Calu3 (cell line): ENCODE measurements around the gene JAG1. TPM values are rescaled to one million over a fixed set of nuclear protein-coding genes. Genes with fewer than 3 reads are reported as not detected.

Experiments used
- BruUV-seq: library from RNA; stranded (reverse); fragments of 400-500 nt; replicated peaks from 2 replicates; lab custom pipeline; 2021; lab: Mats Ljungman, UMichigan
- CTCF ChIA-PET: fragments of 300-600 bp; sonication (Branson Sonifier 250); formaldehyde crosslinking; loops from one replicate; lab custom pipeline; 2022; ENCODE audit warnings: antibody characterized with exemption; lab: Charles Lee
- DNase-seq: peaks from one replicate; pipeline ENCODE4 v3.0.0; 2022
- H3K27ac Mint-ChIP-seq: one replicate; pipeline ENCODE4 v1.8.0; 2022; ENCODE audit warnings: mixed read lengths; ENCODE audit not compliant: unreplicated experiment
- H3K27me3 Mint-ChIP-seq: one replicate; pipeline ENCODE4 v1.8.0; 2022; ENCODE audit warnings: mixed read lengths; ENCODE audit not compliant: unreplicated experiment
- H3K36me3 Mint-ChIP-seq: one replicate; pipeline ENCODE4 v1.8.0; 2022; ENCODE audit warnings: mild to moderate bottlenecking, moderate library complexity, mixed read lengths; ENCODE audit not compliant: insufficient read depth, unreplicated experiment
- H3K4me1 Mint-ChIP-seq: one replicate; pipeline ENCODE4 v1.8.0; 2022; ENCODE audit warnings: mild to moderate bottlenecking, low read depth, mixed read lengths; ENCODE audit not compliant: unreplicated experiment
- H3K4me3 Mint-ChIP-seq: one replicate; pipeline ENCODE4 v1.8.0; 2022; ENCODE audit warnings: mild to moderate bottlenecking, low read depth, moderate library complexity, mixed read lengths; ENCODE audit not compliant: unreplicated experiment
- H3K9me3 Mint-ChIP-seq: one replicate; pipeline ENCODE4 v1.8.0; 2022; ENCODE audit warnings: low read depth, mixed read lengths; ENCODE audit not compliant: unreplicated experiment
- intact Hi-C: fragments of 100-400 bp; cut with micrococcal nuclease; formaldehyde crosslinking; loops from one replicate; pipeline ENCODE4 v1.10.0; 2022; ENCODE audit not compliant: unreplicated experiment
- total RNA-seq: library from RNA; stranded (reverse); gene quantifications from 2 replicates; pipeline ENCODE4 v1.2.3, GENCODE V29; 2022
- TF ChIP-seq, protein P1 (sequence below): fragments of 200-600 bp; IDR thresholded peaks from one replicate; pipeline ENCODE4 v1.8.0; 2022; ENCODE audit warnings: antibody characterized with exemption; ENCODE audit not compliant: unreplicated experiment

JAG1 gene
- total RNA-seq, 1 experiment from 2014 or later = 245 TPM

DNA sequence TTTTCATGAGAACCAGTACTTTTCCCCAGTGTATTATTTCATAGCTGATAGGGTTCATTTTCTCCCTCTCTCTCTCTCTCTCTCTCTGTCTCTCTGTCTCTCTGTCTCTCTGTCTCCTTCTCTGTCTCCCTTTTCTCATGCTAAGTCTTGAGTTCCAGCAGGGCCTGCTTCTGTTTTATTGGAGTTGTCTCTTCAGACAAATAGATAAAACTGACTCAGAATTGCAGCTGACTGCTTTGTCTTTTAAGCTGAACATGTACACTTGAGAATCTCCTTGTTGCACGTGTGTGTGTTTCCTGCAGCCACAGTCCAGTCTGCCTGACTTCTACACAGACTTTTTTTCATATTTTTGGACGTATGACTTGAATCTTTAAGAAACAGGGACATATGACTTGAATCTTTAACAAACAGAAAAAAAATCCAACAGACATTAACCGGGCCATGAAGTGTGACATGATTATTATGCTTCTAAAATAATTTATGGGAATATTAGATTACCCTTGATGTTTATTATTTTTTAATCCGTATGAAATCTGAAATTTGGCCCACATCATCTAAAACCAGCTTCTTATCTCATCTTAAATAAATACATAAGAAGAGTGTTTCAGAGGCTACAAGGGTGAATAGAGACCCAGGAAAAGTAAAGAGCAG is 71.5 kb downstream of the JAG1 start:
- TF ChIP-seq, protein P1, sequence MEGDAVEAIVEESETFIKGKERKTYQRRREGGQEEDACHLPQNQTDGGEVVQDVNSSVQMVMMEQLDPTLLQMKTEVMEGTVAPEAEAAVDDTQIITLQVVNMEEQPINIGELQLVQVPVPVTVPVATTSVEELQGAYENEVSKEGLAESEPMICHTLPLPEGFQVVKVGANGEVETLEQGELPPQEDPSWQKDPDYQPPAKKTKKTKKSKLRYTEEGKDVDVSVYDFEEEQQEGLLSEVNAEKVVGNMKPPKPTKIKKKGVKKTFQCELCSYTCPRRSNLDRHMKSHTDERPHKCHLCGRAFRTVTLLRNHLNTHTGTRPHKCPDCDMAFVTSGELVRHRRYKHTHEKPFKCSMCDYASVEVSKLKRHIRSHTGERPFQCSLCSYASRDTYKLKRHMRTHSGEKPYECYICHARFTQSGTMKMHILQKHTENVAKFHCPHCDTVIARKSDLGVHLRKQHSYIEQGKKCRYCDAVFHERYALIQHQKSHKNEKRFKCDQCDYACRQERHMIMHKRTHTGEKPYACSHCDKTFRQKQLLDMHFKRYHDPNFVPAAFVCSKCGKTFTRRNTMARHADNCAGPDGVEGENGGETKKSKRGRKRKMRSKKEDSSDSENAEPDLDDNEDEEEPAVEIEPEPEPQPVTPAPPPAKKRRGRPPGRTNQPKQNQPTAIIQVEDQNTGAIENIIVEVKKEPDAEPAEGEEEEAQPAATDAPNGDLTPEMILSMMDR = no peak
- CTCF ChIA-PET = no interaction called here
- Mint-ChIP-seq H3K4me3 (no peak overlapping the region), H3K9me3 (peaks cover 2% of the 10 kb centered on the region), H3K36me3 (peaks cover 5% of the 10 kb centered on the region), H3K27me3 (no peaks in the 10 kb centered on the region), H3K27ac (no peak overlapping the region), H3K4me1 (peaks cover 21% of the 10 kb centered on the region)
- BruUV-seq = no TSS peak
- intact Hi-C loops = no loop called here
- DNase-seq = no peak

DNA sequence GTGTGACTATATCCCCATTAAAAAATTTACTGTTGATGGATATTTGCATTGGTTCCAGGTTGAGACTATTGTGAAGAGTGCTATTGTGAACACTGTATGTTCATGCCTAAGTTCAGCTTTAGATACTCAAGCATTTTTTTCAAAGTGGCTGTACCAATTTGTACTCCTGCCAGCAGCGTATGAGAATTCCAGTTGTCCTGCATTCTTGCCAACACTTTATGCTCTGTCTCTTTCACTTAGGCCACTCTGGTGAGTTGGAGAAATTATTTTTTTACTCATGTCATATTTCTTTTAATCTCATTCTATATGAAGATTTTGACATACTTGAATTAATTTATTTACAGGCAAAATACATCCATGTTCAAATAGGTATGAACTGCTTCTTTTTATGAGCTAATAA is 76.2 kb downstream of the JAG1 start:
- peaks cover 14% of the 10 kb centered on the region for H3K4me1 Mint-ChIP-seq
- H3K27me3 Mint-ChIP-seq = no peaks in the 10 kb centered on the region
- intact Hi-C loops = no loop called here

DNA sequence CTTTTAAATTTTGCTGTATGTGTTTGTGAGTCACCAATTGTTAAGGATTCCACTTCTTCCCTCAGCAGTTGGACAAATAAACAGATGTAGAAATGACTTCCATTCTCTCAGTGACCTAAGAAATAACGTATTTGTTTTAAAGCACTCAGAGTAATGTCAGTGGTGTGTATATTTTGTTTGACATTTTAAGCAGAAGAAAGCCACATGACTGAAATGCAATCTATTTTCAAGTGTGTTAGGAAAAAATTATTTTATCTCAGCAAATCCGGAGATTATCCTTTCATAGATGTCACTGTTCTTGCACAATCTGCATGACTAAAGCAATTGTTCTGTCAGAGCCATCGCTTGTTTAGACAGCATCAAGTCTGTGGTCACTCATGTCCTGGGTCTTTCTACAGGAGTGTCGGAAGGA is 77.1 kb downstream of the JAG1 start:
- Mint-ChIP-seq H3K36me3 (peaks cover 6% of the 10 kb centered on the region), H3K4me3 (no peak overlapping the region), H3K4me1 (peaks cover 17% of the 10 kb centered on the region), H3K9me3 (no peaks in the 10 kb centered on the region), H3K27ac (no peak overlapping the region), H3K27me3 (no peaks in the 10 kb centered on the region)
- no TSS peak for BruUV-seq
- CTCF ChIA-PET = no interaction called here
- intact Hi-C loops = no loop called here
- DNase-seq = no peak
- TF ChIP-seq, protein P1 = no peak

More for the DNA sequence above, 76.2 kb downstream of the JAG1 start:
- TF ChIP-seq, protein P1 = no peak
- Mint-ChIP-seq H3K4me3 (no peak overlapping the region), H3K27ac (no peak overlapping the region), H3K36me3 (peaks cover 5% of the 10 kb centered on the region), H3K9me3 (peaks cover 2% of the 10 kb centered on the region)
- no TSS peak for BruUV-seq
- no peak for DNase-seq
- CTCF ChIA-PET = interaction anchor here (0.7 kb wide), 1 partner anchor 178 kb away, joined by 3 read pairs; no protein-coding TSS in a partner anchor

DNA sequence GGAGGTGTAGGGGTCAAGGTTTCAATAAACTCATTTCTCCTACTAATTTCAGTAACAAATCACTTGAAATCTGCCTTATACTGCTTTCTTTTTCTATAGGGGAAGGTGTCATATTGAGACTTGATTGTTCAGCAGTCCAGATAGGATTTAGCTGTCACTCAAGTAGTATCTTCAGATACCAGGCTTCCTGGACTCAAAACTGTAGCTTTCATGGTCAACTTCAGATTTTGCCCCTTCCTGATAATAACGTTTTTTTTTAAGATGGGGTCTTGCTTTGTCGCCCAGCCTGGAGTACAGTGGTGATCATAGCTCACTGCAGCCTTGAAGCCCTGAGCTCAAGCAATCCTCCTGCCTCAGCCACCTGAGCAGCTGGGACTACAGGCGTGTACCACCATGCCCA is 77.8 kb downstream of the JAG1 start:
- peaks cover 24% of the 10 kb centered on the region for H3K4me1 Mint-ChIP-seq
- no peaks in the 10 kb centered on the region for H3K27me3 Mint-ChIP-seq
- CTCF ChIA-PET = no interaction called here
- no peak overlapping the region for H3K27ac Mint-ChIP-seq
- H3K36me3 Mint-ChIP-seq = peaks cover 6% of the 10 kb centered on the region
- no TSS peak for BruUV-seq
- TF ChIP-seq, protein P1 = no peak
- DNase-seq = no peak
- intact Hi-C loops = no loop called here
- H3K9me3 Mint-ChIP-seq = no peaks in the 10 kb centered on the region
- no peak overlapping the region for H3K4me3 Mint-ChIP-seq
